H9 (cell line): Measurements from ENCODE around the gene MAPK14. TPM values are rescaled to one million over a fixed set of nuclear protein-coding genes. Genes with fewer than 3 reads are reported as not detected.

Source experiments
- DNase-seq: peaks from one replicate; pipeline ENCODE4 v3.0.0-alpha.2; 2017
- H2AFZ ChIP-seq: one replicate; pipeline ENCODE4 v1.6.1; 2013; ENCODE audit warnings: mild to moderate bottlenecking, low read length, control low read depth, moderate library complexity
- H2AK5ac ChIP-seq: 2 replicates; pipeline ENCODE4 v1.6.1; 2013; ENCODE audit warnings: low read length, control low read depth, mixed read lengths; ENCODE audit not compliant: insufficient read length
- H2BK120ac ChIP-seq: one replicate; pipeline ENCODE4 v1.6.1; 2013; ENCODE audit warnings: low read depth, mild to moderate bottlenecking, low read length, control low read depth, inconsistent platforms; ENCODE audit not compliant: poor library complexity, severe bottlenecking
- H2BK12ac ChIP-seq: 2 replicates; pipeline ENCODE4 v1.6.1; 2013; ENCODE audit warnings: low read length, control low read depth, mixed read lengths, low read depth; ENCODE audit not compliant: insufficient read length
- H2BK15ac ChIP-seq: 2 replicates; pipeline ENCODE4 v1.6.1; 2013; ENCODE audit warnings: low read depth, low read length, control low read depth
- H2BK20ac ChIP-seq: one replicate; pipeline ENCODE4 v1.6.1; 2013; ENCODE audit warnings: low read depth, mild to moderate bottlenecking, low read length, control low read depth, inconsistent platforms; ENCODE audit not compliant: poor library complexity, severe bottlenecking
- H2BK5ac ChIP-seq: 2 replicates; pipeline ENCODE4 v1.6.1; 2013; ENCODE audit warnings: low read length, control low read depth, mixed read lengths; ENCODE audit not compliant: insufficient read length
- H3K14ac ChIP-seq: 2 replicates; pipeline ENCODE4 v1.6.1; 2013; ENCODE audit warnings: low read length, control low read depth; ENCODE audit not compliant: insufficient read depth
- H3K18ac ChIP-seq: 2 replicates; pipeline ENCODE4 v1.6.1; 2013; ENCODE audit warnings: low read depth, mild to moderate bottlenecking, mixed read lengths, low read length, control low read depth; ENCODE audit not compliant: insufficient read length
- H3K23ac ChIP-seq: 2 replicates; pipeline ENCODE4 v1.6.1; 2013; ENCODE audit warnings: low read length, control low read depth, mixed read lengths, low read depth; ENCODE audit not compliant: insufficient read length
- H3K23me2 ChIP-seq: 2 replicates; pipeline ENCODE4 v1.6.1; 2013; ENCODE audit warnings: low read depth, mild to moderate bottlenecking, mixed read lengths, low read length, control low read depth; ENCODE audit not compliant: insufficient read length, poor library complexity, severe bottlenecking
- H3K27ac ChIP-seq: 2 replicates; pipeline ENCODE4 v1.5.1; 2013; ENCODE audit warnings: low read length, control low read depth, mixed read lengths, low read depth; ENCODE audit not compliant: insufficient read length
- H3K27me3 ChIP-seq: 2 replicates; pipeline ENCODE4 v1.6.1; 2013; ENCODE audit warnings: low read length, control low read depth, inconsistent platforms; ENCODE audit not compliant: insufficient read depth
- H3K4ac ChIP-seq: 2 replicates; pipeline ENCODE4 v1.6.1; 2013; ENCODE audit warnings: low read depth, mild to moderate bottlenecking, control low read depth, inconsistent platforms, low read length, moderate library complexity
- H3K4me1 ChIP-seq: 2 replicates; pipeline ENCODE4 v1.6.1; 2013; ENCODE audit warnings: low read length, control low read depth, inconsistent platforms; ENCODE audit not compliant: insufficient read depth
- H3K4me2 ChIP-seq: 2 replicates; pipeline ENCODE4 v1.6.1; 2013; ENCODE audit warnings: low read length, control low read depth, mixed read lengths; ENCODE audit not compliant: insufficient read length, insufficient read depth
- H3K56ac ChIP-seq: 2 replicates; pipeline ENCODE4 v1.6.1; 2013; ENCODE audit warnings: low read depth, mild to moderate bottlenecking, mixed read lengths, low read length, control low read depth; ENCODE audit not compliant: insufficient read length
- H3K79me1 ChIP-seq: 2 replicates; pipeline ENCODE4 v1.6.1; 2013; ENCODE audit warnings: low read depth, mild to moderate bottlenecking, moderate library complexity, low read length, control low read depth, inconsistent platforms; ENCODE audit not compliant: insufficient read depth, poor library complexity, severe bottlenecking
- H3K79me2 ChIP-seq: 2 replicates; pipeline ENCODE4 v1.6.1; 2013; ENCODE audit warnings: low read length, control low read depth, inconsistent platforms; ENCODE audit not compliant: insufficient read depth
- H3K9ac ChIP-seq: 2 replicates; pipeline ENCODE4 v1.6.1; 2013; ENCODE audit warnings: low read length, control low read depth, mixed read lengths; ENCODE audit not compliant: insufficient read length; ENCODE audit errors: extremely low read depth
- H3K9me3 ChIP-seq: one replicate; pipeline ENCODE4 v1.6.1; 2013; ENCODE audit warnings: low read depth, low read length, inconsistent platforms; ENCODE audit not compliant: control insufficient read depth
- H3T11ph ChIP-seq: one replicate; pipeline ENCODE4 v1.6.1; 2013; ENCODE audit warnings: mild to moderate bottlenecking, low read length, control low read depth, inconsistent platforms
- H4K20me1 ChIP-seq: one replicate; pipeline ENCODE4 v1.6.1; 2013; ENCODE audit not compliant: control insufficient read depth, insufficient read length, insufficient read depth
- H4K5ac ChIP-seq: 2 replicates; pipeline ENCODE4 v1.6.1; 2013; ENCODE audit warnings: low read depth, mild to moderate bottlenecking, mixed read lengths, low read length, control low read depth; ENCODE audit not compliant: insufficient read length
- H4K8ac ChIP-seq: replicated peaks from 2 replicates; pipeline ENCODE4 v1.6.1; 2013; ENCODE audit warnings: low read length, control low read depth, mixed read lengths, low read depth; ENCODE audit not compliant: insufficient read length
- H4K91ac ChIP-seq: 2 replicates; pipeline ENCODE4 v1.6.1; 2013; ENCODE audit warnings: low read depth, mild to moderate bottlenecking, moderate library complexity, mixed read lengths, low read length, control low read depth; ENCODE audit not compliant: insufficient read length
- H3K27ac Mint-ChIP-seq, 3 experiments: 2 replicates in 2 of 3; 3 replicates in 1 of 3; pipeline ENCODE4 v1.8.0; 2020 to 2021; ENCODE audit warnings: mixed read lengths in 3 of 3, mild to moderate bottlenecking in 1 of 3, moderate library complexity in 1 of 3
- H3K27me3 Mint-ChIP-seq: 2 replicates; pipeline ENCODE4 v1.8.0; 2021; ENCODE audit warnings: low read depth, mild to moderate bottlenecking, moderate library complexity, mixed read lengths
- H3K36me3 Mint-ChIP-seq, 3 experiments: 2 replicates in 2 of 3; 3 replicates in 1 of 3; pipeline ENCODE4 v1.8.0; 2020 to 2021; ENCODE audit warnings: low read depth in 3 of 3, mixed read lengths in 3 of 3; ENCODE audit not compliant: insufficient read depth in 1 of 3
- H3K4me1 Mint-ChIP-seq, 2 experiments: 2 replicates each; pipeline ENCODE4 v1.8.0; 2020; ENCODE audit warnings: mixed read lengths in 2 of 2
- H3K4me3 Mint-ChIP-seq, 2 experiments: 2 replicates in 1 of 2; 3 replicates in 1 of 2; pipeline ENCODE4 v1.8.0; 2020 to 2021; ENCODE audit warnings: mild to moderate bottlenecking in 2 of 2, mixed read lengths in 2 of 2, moderate library complexity in 1 of 2
- H3K9me3 Mint-ChIP-seq, 2 experiments: 2 replicates in 1 of 2; 3 replicates in 1 of 2; pipeline ENCODE4 v1.8.0; 2020; ENCODE audit warnings: mild to moderate bottlenecking in 2 of 2, mixed read lengths in 2 of 2, moderate library complexity in 1 of 2
- CTCF ChIP-seq: fragments of 200-600 bp; sonication (generic); conservative IDR thresholded peaks from 3 replicates; pipeline ENCODE4 v1.8.0; 2021; ENCODE audit warnings: antibody characterized with exemption, mild to moderate bottlenecking
- WGBS: extraction: QIAGEN DNeasy Blood & Tissue Kit; methylation state at CpG from one replicate; pipeline ENCODE4 v1.1.7; 2013; ENCODE audit warnings: missing lambda C conversion rate, low lambda C conversion rate, mixed read lengths; ENCODE audit not compliant: insufficient read length; ENCODE audit errors: extremely low coverage; 5-methylcytosine and 5-hydroxymethylcytosine counted together
- total RNA-seq: library from RNA; stranded (reverse); gene quantifications from 2 replicates; pipeline ENCODE4 v1.2.1, GENCODE V29; 2021

The MAPK14 gene
- total RNA-seq, 1 experiment from 2014 or later: 40.5 TPM

GRCh38 chr6:36054956-36055355 lies 27.3 kb downstream of the MAPK14 start:
- H3K27ac ChIP-seq: no peak overlapping the region
- no peaks in the 10 kb centered on the region for H4K20me1 ChIP-seq
- Mint-ChIP-seq H3K36me3 (peaks cover 0 to 11% (median 6%) of the 10 kb centered on the region in 3 experiments; a peak in 5 of 7 replicates), H3K4me3 (no peak overlapping the region), H3K27me3 (no peaks in the 10 kb centered on the region), H3K4me1 (no peaks in the 10 kb centered on the region), H3K9me3 (no peaks in the 10 kb centered on the region), H3K27ac (no peak overlapping the region)
- H3K18ac ChIP-seq: no peak overlapping the region
- no peak overlapping the region for H3K56ac ChIP-seq
- H3K23me2 ChIP-seq: no peaks in the 10 kb centered on the region
- H3K79me1 ChIP-seq: no peaks in the 10 kb centered on the region
- no peak for DNase-seq
- H2BK15ac ChIP-seq: no peak overlapping the region
- no peak overlapping the region for H3T11ph ChIP-seq
- H3K14ac ChIP-seq: no peak overlapping the region
- H2BK12ac ChIP-seq: no peak overlapping the region
- no CpG with 5 or more reads among the region's 2 CpGs for WGBS
- no peak overlapping the region for H3K9ac ChIP-seq
- no peaks in the 10 kb centered on the region for H3K4me1 ChIP-seq
- H2BK5ac ChIP-seq: no peak overlapping the region
- no peaks in the 10 kb centered on the region for H3K79me2 ChIP-seq
- no peak overlapping the region for H4K5ac ChIP-seq
- H2BK20ac ChIP-seq: no peak overlapping the region
- no peak overlapping the region for H2AFZ ChIP-seq
- H3K4me2 ChIP-seq: no peak overlapping the region
- no peak for TF ChIP-seq CTCF
- H3K4ac ChIP-seq: no peak overlapping the region
- H2BK120ac ChIP-seq: no peak overlapping the region
- H4K91ac ChIP-seq: no peak overlapping the region
- no peaks in the 10 kb centered on the region for H3K27me3 ChIP-seq
- no peak overlapping the region for H4K8ac ChIP-seq
- no peak overlapping the region for H3K23ac ChIP-seq
- H2AK5ac ChIP-seq: no peak overlapping the region
- no peaks in the 10 kb centered on the region for H3K9me3 ChIP-seq
